Lung (tissue), 12 donors: ENCODE results near the gene DNAJA4. TPM values are rescaled to one million over a fixed set of nuclear protein-coding genes. Genes with fewer than 3 reads are reported as not detected.

ENCODE experiments used
- ATAC-seq: fragments of 200-7000 bp; cut with Tn5 transposase; one replicate; pipeline ENCODE4 v1.9.1; 2020; ENCODE audit warnings: moderate number of reproducible peaks; ENCODE audit not compliant: insufficient read depth, low FRiP score
- DNase-seq, 3 donors: peaks; one replicate each; pipeline ENCODE4 v3.0.0-alpha.2; 2013 to 2017
- H3K27ac ChIP-seq, 2 donors: one replicate each; pipeline ENCODE4 v1.5.1; 2013; ENCODE audit warnings: mild to moderate bottlenecking in 2 of 2, moderate library complexity in 2 of 2, control low read depth in 1 of 2, inconsistent platforms in 1 of 2, low read depth in 1 of 2, low read length in 1 of 2
- H3K27me3 ChIP-seq, 3 donors: one replicate each; pipeline ENCODE4 v1.5.1; 2013; ENCODE audit warnings: low read length in 2 of 3; ENCODE audit not compliant: control insufficient read depth in 3 of 3, insufficient read depth in 3 of 3
- H3K36me3 ChIP-seq, 4 donors: one replicate each; pipeline ENCODE4 v1.5.1; 2013; ENCODE audit warnings: low read length in 4 of 4, mild to moderate bottlenecking in 1 of 4, moderate library complexity in 1 of 4; ENCODE audit not compliant: control insufficient read depth in 4 of 4, insufficient read depth in 4 of 4
- H3K4me1 ChIP-seq, 5 donors: one replicate each; pipeline ENCODE4 v1.5.1; 2013; ENCODE audit warnings: low read length in 5 of 5, mild to moderate bottlenecking in 2 of 5, moderate library complexity in 1 of 5; ENCODE audit not compliant: control insufficient read depth in 5 of 5, insufficient read depth in 5 of 5
- H3K4me3 ChIP-seq: one replicate; pipeline ENCODE4 v1.5.1; 2013; ENCODE audit warnings: mild to moderate bottlenecking, control low read depth, moderate library complexity
- H3K9ac ChIP-seq, 2 donors: one replicate each; pipeline ENCODE4 v1.5.1; 2013; ENCODE audit warnings: low read length in 2 of 2, control low read depth in 1 of 2; ENCODE audit not compliant: insufficient read depth in 1 of 2
- H3K9me3 ChIP-seq, 4 donors: one replicate each; pipeline ENCODE4 v1.5.1; 2013; ENCODE audit warnings: low read length in 3 of 4, mild to moderate bottlenecking in 1 of 4, moderate library complexity in 1 of 4; ENCODE audit not compliant: control insufficient read depth in 4 of 4, insufficient read depth in 3 of 4
- WGBS, 2 donors: extraction: QIAGEN DNeasy Blood & Tissue Kit; methylation state at CpG; one replicate each; pipeline ENCODE4 v1.1.7; 2013; 5-methylcytosine and 5-hydroxymethylcytosine counted together
- polyA plus RNA-seq, 2 donors: library from polyadenylated mRNA; stranded (reverse); fragments of 200-250 nt; gene quantifications; one replicate each; pipeline ENCODE4 v1.2.1, GENCODE V29; 2013
- total RNA-seq, 2 donors: library from RNA; depleted of rRNA in 1 of 2; stranded (reverse); fragments of >200 nt in 1 of 2; gene quantifications; one replicate each; pipeline ENCODE4 v1.2.1, GENCODE V29; 2014 to 2021
- TF ChIP-seq, protein P1 (sequence below): IDR thresholded peaks from 2 replicates; pipeline ENCODE4 v1.5.1; 2012; ENCODE audit warnings: mild to moderate bottlenecking; ENCODE audit errors: control extremely low read depth, extremely low read depth
- donor health status: control.
- donor health status: control.
- donor health status: Bipolar disorder and iron deficiency.
- donor health status: healthy.
- donor health status: DM: yes; HTN: yes; CAD: no.

Gene DNAJA4
- total and polyA plus RNA-seq, 4 donors = 19.3 to 74.6 (median 33.9) TPM

DNA sequence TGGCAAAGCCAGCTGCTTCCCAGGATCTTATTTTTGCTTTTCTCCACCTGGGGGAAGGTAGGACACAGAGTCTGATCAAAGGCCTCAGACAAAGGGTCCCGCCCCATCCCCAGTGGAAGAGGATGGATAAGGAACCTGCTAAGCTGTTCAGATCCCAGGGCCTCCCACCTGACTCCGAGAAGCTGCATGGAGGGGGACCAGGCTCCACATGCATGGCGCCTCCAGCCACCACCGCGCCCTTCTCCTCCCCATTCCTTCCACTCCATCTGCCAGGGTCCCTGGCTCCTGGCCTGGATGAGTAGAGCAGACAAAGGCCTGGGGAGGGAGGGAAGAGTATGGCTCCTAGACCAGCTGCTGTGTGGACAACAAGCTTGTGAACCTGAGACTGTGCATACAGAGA, 55.8 kb downstream of the DNAJA4 start:
- no peak for ATAC-seq
- Histone ChIP-seq H3K9ac (no peak overlapping the region), H3K27ac (no peak overlapping the region), H3K4me3 (no peak overlapping the region), H3K36me3 (no peaks in the 10 kb centered on the region), H3K9me3 (no peaks in the 10 kb centered on the region), H3K27me3 (no peaks in the 10 kb centered on the region), H3K4me1 (peaks cover 0 to 9% (median 0%) of the 10 kb centered on the region in 5 donors)
- TF ChIP-seq, protein P1, sequence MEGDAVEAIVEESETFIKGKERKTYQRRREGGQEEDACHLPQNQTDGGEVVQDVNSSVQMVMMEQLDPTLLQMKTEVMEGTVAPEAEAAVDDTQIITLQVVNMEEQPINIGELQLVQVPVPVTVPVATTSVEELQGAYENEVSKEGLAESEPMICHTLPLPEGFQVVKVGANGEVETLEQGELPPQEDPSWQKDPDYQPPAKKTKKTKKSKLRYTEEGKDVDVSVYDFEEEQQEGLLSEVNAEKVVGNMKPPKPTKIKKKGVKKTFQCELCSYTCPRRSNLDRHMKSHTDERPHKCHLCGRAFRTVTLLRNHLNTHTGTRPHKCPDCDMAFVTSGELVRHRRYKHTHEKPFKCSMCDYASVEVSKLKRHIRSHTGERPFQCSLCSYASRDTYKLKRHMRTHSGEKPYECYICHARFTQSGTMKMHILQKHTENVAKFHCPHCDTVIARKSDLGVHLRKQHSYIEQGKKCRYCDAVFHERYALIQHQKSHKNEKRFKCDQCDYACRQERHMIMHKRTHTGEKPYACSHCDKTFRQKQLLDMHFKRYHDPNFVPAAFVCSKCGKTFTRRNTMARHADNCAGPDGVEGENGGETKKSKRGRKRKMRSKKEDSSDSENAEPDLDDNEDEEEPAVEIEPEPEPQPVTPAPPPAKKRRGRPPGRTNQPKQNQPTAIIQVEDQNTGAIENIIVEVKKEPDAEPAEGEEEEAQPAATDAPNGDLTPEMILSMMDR = no peak
- 94 to 98% methylated on average over 5 of the region's 5 CpGs for WGBS, 2 donors
- no peak for DNase-seq

DNA sequence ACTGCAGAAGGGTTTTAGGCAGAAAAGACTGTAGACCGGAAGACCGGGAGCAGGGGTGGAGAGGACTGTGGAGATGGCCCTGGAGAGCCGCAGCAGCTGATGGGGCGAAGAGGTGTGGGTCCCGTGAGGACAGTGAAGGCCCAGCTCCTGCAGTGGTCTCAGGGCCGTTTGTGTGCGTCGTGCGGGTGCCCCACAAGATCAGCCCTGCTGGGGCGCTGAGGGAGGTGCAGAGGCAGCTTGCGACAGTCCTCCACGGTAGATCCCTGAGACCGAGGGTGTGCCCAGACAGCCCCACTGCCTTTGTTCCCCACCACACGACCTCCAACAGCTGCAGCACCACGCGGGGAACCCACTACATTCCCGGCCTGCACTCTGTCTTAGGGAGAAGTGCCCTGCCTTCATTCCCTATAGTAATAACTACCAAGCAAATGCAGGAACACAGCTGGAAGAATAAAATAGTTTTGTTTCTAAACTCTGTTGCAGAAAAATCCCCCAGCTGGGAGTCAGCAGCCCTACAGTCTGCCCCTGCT, 56.7 kb downstream of the DNAJA4 start:
- no peak overlapping the region for H3K9ac ChIP-seq
- H3K36me3 ChIP-seq = no peaks in the 10 kb centered on the region
- TF ChIP-seq, protein P1 = no peak
- 76 to 80% methylated on average over 17 of the region's 17 CpGs for WGBS, 2 donors
- no peak for ATAC-seq
- no peak overlapping the region for H3K4me3 ChIP-seq
- H3K4me1 ChIP-seq = peaks cover 0 to 9% (median 0%) of the 10 kb centered on the region in 5 donors
- no peak for DNase-seq
- H3K27me3 ChIP-seq = no peaks in the 10 kb centered on the region
- H3K9me3 ChIP-seq = no peaks in the 10 kb centered on the region
- no peak overlapping the region for H3K27ac ChIP-seq

DNA sequence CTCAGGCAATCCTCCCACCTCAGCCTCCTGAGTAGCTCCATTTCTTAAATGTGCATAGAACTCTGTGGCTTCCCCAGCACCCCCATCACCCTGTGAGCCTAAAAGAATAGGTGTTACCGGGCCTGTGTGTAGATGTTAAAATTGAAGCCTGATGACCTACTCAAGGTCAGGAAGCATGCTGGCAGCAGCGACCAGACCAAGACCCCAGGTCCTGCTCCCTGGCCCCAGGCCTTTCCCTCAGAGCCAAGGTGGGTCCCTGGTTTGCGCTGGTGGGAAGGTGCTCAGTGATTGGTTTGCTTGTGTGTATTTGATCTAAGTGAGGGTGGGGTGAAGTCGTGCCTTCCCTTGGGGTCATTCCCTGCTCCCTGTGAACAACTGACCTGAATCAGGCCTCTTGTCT, 57.4 kb downstream of the DNAJA4 start:
- H3K9ac ChIP-seq = no peak overlapping the region
- ATAC-seq = no peak
- no peaks in the 10 kb centered on the region for H3K9me3 ChIP-seq
- no peaks in the 10 kb centered on the region for H3K36me3 ChIP-seq
- H3K27ac ChIP-seq = peak overlapping the region in 1 of 2 donors; percentile 65
- H3K4me3 ChIP-seq = no peak overlapping the region
- H3K27me3 ChIP-seq = no peaks in the 10 kb centered on the region
- no peak for DNase-seq
- TF ChIP-seq, protein P1 = no peak
- peaks cover 0 to 9% (median 0%) of the 10 kb centered on the region in 5 donors for H3K4me1 ChIP-seq
- WGBS, 2 donors = 78 to 88% methylated on average over 4 of the region's 4 CpGs

DNA sequence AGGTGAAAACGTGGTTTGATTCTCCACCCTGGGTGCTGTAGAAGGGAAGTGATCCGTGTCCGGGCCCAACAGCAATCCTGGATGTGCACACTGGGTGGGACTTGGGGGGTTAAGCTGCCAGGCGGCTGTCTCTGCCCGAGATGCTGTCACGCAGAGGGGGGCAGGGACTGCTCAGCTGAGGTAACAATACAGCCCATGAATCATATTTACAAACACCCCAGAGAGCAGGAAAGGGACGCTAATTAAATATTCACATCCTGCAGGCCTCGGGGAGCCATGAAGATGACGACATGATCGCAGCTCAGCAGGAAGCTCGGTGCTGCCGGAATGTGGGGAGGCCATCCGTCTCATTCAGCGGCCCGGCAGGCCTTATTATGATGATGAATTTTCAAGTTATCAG, 57.9 kb downstream of the DNAJA4 start:
- Histone ChIP-seq H3K4me3 (no peak overlapping the region), H3K27me3 (no peaks in the 10 kb centered on the region), H3K9me3 (no peaks in the 10 kb centered on the region), H3K36me3 (no peaks in the 10 kb centered on the region), H3K4me1 (peaks cover 0 to 9% (median 0%) of the 10 kb centered on the region in 5 donors), H3K27ac (peak overlapping the region in 1 of 2 donors; percentile 65), H3K9ac (no peak overlapping the region)
- no peak for ATAC-seq
- TF ChIP-seq, protein P1 = no peak
- WGBS, 2 donors = 55 to 59% methylated on average over 15 of the region's 15 CpGs
- DNase-seq = peak; percentile 27 to 67 (median 42)
